ENCODE measurements around the gene IL37.
A peak's percentile ranks its signal among the peaks of the same experiment; 100 is the strongest.

IL37 gene

DNA sequence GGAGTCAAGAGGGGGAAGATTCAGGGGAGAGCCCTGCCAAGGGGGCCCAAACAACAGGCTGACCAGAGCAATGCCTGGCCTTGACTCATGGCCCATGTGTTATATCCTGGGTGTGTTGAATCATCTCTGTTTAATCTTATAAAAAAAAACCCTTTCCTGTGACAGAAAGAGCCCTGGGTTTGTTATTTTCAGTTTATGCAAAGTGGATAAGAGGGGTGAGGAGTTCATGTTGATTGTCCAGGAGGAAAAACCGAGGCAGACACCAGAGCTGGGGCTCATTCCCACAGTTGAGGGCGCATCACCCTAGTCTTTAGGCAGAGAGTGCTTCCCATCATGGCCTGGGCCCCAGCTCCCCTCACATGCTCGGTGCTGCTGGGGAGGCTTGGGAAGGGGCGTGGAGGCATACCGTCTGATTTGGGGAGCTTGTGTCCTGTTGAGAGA is 30.9 kb upstream of the IL37 start:
- H3K27ac ChIP-seq, result peak overlapping the region; percentile 97
- CTCF ChIA-PET, result interaction anchor here (0.7 kb wide), 1 partner anchor 131 kb away, joined by 3 read pairs; no protein-coding TSS in a partner anchor
- POLR2A ChIA-PET (ENCODE audit: low non-redundant PET), result no interaction called here

DNA sequence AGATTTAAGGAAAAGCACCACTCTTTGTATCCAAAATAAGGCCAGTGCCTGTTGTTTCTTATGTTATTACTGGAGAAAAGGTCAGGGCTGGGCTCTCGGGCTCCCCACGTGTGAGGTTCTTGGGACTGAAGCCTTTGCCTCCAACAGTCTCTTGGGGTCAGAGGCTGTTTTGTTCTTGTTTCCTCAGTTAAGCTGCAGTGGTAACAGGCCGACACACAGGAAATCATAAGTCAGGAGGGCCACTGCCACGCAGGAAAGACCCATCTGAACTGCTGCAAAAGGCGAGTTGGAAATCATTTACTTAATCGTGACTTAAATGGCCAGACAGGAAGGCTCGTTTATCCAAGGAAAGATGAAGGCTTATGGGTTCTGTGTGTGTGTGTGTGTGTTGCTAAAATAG is 30.3 kb upstream of the IL37 start:
- peak overlapping the region; percentile 97 for H3K27ac ChIP-seq
- TF ChIP-seq, protein P1, sequence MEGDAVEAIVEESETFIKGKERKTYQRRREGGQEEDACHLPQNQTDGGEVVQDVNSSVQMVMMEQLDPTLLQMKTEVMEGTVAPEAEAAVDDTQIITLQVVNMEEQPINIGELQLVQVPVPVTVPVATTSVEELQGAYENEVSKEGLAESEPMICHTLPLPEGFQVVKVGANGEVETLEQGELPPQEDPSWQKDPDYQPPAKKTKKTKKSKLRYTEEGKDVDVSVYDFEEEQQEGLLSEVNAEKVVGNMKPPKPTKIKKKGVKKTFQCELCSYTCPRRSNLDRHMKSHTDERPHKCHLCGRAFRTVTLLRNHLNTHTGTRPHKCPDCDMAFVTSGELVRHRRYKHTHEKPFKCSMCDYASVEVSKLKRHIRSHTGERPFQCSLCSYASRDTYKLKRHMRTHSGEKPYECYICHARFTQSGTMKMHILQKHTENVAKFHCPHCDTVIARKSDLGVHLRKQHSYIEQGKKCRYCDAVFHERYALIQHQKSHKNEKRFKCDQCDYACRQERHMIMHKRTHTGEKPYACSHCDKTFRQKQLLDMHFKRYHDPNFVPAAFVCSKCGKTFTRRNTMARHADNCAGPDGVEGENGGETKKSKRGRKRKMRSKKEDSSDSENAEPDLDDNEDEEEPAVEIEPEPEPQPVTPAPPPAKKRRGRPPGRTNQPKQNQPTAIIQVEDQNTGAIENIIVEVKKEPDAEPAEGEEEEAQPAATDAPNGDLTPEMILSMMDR (conservative IDR thresholded peaks at IDR 0.05; ENCODE audit: low read depth), result no peak
- DNase-seq (ENCODE audit: low spot score), result no peak
- POLR2A ChIA-PET (ENCODE audit: low non-redundant PET), result no interaction called here
- CTCF ChIA-PET, result interaction anchor here (0.6 kb wide), 1 partner anchor 951 kb away, joined by 3 read pairs; no protein-coding TSS in a partner anchor

More for the DNA sequence above, 30.9 kb upstream of the IL37 start:
- DNase-seq (ENCODE audit: low spot score), result peak; percentile 62
- TF ChIP-seq, protein P1 (conservative IDR thresholded peaks at IDR 0.05; ENCODE audit: low read depth), result no peak

- ChIA-PET CTCF (interaction anchor here (0.6 kb wide), 3 partner anchors 131 to 951 kb away, joined by 3 read pairs; no protein-coding TSS in a partner anchor), POLR2A (ENCODE audit: low non-redundant PET) (no interaction called here)
- TF ChIP-seq, protein P1 (conservative IDR thresholded peaks at IDR 0.05; ENCODE audit: low read depth), result no peak
- peak overlapping the region; percentile 97 for H3K27ac ChIP-seq
- DNase-seq (ENCODE audit: low spot score), result peak; percentile 75
Observed at GRCh38 chr2:112881217-112881985, 29.6 kb upstream of the IL37 start.

- no peak for DNase-seq (ENCODE audit: low spot score)
- ChIA-PET POLR2A (ENCODE audit: low non-redundant PET) (no interaction called here), CTCF (interaction anchor here (0.6 kb wide), 1 partner anchor 129 kb away, joined by 3 read pairs; no protein-coding TSS in a partner anchor)
- no peak overlapping the region for H3K27ac ChIP-seq
- TF ChIP-seq, protein P1 (conservative IDR thresholded peaks at IDR 0.05; ENCODE audit: low read depth), result no peak
Observed at GRCh38 chr2:112883669-112884068, 27.3 kb upstream of the IL37 start.

DNA sequence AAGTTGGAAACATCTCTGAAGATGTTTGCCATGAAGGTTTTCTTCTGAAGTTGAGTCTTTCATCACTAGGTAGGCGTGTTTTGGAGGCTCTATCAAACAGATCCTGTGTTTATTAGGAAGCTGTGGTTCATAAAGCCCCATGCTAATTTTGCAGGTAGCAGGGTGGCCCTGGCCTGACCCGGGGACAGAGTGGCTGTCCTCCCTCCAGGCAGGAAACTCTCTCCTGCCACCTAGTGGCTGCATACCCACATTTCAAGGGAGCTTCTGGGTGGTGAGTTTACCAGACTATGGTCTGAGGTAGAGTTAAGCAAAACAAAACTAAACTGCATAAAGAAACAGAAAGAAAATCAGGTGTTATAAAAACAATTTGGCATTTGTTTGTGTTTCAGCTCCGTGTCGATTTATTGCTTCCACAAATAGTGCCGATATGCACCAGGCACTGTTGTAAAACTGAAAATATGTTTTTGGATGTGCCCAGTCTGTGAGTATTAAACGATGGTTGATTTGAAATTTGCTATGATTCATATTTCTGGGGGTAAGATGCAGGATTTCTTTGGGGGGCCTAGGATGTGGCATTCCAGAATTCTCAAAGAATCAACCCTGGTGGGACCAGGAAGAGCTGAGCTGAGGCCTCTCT is 26.0 kb upstream of the IL37 start:
- peak; percentile 66 for DNase-seq (ENCODE audit: low spot score)
- peak overlapping the region; percentile 36; the same call in 1 of the 2 replicates for H3K27ac ChIP-seq
- TF ChIP-seq, protein P1 (conservative IDR thresholded peaks at IDR 0.05; ENCODE audit: low read depth), result peak; percentile 71
- CTCF ChIA-PET, result interaction anchor here (0.6 to 1.7 kb wide), 21 partner anchors 8 to 779 kb away, joined by 3 to 13 read pairs (median 3); partner anchors contain the start of genes IL1A and IL1B
- POLR2A ChIA-PET (ENCODE audit: low non-redundant PET), result interaction anchor here (0.6 kb wide), 1 partner anchor 54 kb away, joined by 4 read pairs; no protein-coding TSS in a partner anchor

DNA sequence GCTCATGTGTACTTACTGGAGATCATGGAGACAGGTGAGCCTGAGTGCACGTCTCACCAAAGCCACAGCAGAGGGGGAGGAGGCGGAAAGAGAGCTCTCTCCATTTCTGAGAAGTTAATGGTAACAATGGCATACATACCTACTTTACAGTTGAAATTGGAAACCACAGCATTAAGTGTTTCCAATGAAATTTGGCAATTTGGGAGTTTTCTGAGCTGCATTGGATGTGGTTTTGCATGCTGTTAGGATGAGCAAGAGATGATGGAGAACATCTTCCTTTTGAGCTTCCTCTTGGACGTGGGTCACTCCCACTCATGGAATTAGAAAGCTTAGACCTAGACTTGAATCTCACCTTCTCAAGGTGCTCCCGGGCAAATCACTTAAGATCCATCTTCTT is 25.5 kb upstream of the IL37 start:
- POLR2A ChIA-PET (ENCODE audit: low non-redundant PET), result interaction anchor here (0.6 kb wide), 1 partner anchor 55 kb away, joined by 4 read pairs; no protein-coding TSS in a partner anchor
- CTCF ChIA-PET, result interaction anchor here (0.6 to 1.7 kb wide), 21 partner anchors 9 to 779 kb away, joined by 3 to 13 read pairs (median 3); partner anchors contain the start of genes IL1A and IL1B
- H3K27ac ChIP-seq, result no peak overlapping the region
- DNase-seq (ENCODE audit: low spot score), result no peak
- TF ChIP-seq, protein P1 (conservative IDR thresholded peaks at IDR 0.05; ENCODE audit: low read depth), result no peak

Data from RWPE1 (cell line).